ENCODE measurements around the gene SLC35G1.

DNA sequence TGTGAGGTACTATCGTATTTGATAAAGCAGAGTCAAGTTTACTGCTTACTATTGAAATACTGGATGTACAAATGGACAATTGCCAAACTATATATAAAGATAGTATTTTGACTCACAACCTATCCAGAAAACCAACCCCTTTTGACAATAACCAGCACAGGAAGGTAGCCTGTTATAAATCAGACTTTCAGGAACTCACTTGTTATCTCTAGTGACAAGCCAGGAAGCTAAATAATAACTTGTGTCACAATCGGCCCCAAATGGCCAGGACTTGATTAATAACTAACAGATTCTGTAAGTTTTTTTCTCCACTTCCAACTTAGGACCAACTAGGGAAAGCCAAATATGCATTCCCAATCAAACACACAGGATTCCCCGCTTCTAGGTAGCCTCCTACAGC is 38.8 kb upstream of the SLC35G1 start:
- TF ChIP-seq, protein P1, sequence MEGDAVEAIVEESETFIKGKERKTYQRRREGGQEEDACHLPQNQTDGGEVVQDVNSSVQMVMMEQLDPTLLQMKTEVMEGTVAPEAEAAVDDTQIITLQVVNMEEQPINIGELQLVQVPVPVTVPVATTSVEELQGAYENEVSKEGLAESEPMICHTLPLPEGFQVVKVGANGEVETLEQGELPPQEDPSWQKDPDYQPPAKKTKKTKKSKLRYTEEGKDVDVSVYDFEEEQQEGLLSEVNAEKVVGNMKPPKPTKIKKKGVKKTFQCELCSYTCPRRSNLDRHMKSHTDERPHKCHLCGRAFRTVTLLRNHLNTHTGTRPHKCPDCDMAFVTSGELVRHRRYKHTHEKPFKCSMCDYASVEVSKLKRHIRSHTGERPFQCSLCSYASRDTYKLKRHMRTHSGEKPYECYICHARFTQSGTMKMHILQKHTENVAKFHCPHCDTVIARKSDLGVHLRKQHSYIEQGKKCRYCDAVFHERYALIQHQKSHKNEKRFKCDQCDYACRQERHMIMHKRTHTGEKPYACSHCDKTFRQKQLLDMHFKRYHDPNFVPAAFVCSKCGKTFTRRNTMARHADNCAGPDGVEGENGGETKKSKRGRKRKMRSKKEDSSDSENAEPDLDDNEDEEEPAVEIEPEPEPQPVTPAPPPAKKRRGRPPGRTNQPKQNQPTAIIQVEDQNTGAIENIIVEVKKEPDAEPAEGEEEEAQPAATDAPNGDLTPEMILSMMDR (CRISPR knock-in tag; IDR thresholded peaks at IDR 0.05), result no peak
- no peak for TF ChIP-seq PHB2 (IDR thresholded peaks at IDR 0.05; ENCODE audit: partially characterized antibody)
- no peak for TF ChIP-seq MXI1 (IDR thresholded peaks at IDR 0.05; ENCODE audit: borderline replicate concordance, low read depth, low read length)
- no peak for TF ChIP-seq ZNF605 (CRISPR knock-in tag; IDR thresholded peaks at IDR 0.05)
- TF ChIP-seq FOXM1 (CRISPR knock-in tag; IDR thresholded peaks at IDR 0.05), result no peak
- no peak for TF ChIP-seq ZNF773 (CRISPR knock-in tag; IDR thresholded peaks at IDR 0.05; ENCODE audit: borderline replicate concordance)
- TF ChIP-seq, protein P2, sequence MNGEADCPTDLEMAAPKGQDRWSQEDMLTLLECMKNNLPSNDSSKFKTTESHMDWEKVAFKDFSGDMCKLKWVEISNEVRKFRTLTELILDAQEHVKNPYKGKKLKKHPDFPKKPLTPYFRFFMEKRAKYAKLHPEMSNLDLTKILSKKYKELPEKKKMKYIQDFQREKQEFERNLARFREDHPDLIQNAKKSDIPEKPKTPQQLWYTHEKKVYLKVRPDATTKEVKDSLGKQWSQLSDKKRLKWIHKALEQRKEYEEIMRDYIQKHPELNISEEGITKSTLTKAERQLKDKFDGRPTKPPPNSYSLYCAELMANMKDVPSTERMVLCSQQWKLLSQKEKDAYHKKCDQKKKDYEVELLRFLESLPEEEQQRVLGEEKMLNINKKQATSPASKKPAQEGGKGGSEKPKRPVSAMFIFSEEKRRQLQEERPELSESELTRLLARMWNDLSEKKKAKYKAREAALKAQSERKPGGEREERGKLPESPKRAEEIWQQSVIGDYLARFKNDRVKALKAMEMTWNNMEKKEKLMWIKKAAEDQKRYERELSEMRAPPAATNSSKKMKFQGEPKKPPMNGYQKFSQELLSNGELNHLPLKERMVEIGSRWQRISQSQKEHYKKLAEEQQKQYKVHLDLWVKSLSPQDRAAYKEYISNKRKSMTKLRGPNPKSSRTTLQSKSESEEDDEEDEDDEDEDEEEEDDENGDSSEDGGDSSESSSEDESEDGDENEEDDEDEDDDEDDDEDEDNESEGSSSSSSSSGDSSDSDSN (CRISPR knock-in tag; IDR thresholded peaks at IDR 0.05), result no peak
- no peak for TF ChIP-seq POLR2A (IDR thresholded peaks at IDR 0.05; ENCODE audit: insufficient read depth in 1 of 2, low read depth in 2 of 2, low read length in 2 of 2)
- TF ChIP-seq IRF9 (CRISPR knock-in tag; IDR thresholded peaks at IDR 0.05; ENCODE audit: borderline replicate concordance), result no peak
- no peak for TF ChIP-seq NR1H2 (CRISPR knock-in tag; IDR thresholded peaks at IDR 0.05; ENCODE audit: borderline replicate concordance, low read depth)
- no peak for TF ChIP-seq TCF7L2 (IDR thresholded peaks at IDR 0.05; ENCODE audit: low read depth, low read length)

Data from HepG2 (cell line).